Mesodermal cell (in vitro differentiated cells): Measurements from ENCODE around the gene MAP3K5.
A peak's percentile ranks its signal among the peaks of the same experiment; 100 is the strongest.

Experiments
- H3K27ac ChIP-seq: 2 replicates; pipeline ENCODE4 v1.7.0; 2013; ENCODE audit warnings: mild to moderate bottlenecking, low read depth, low read length, moderate library complexity; ENCODE audit not compliant: severe bottlenecking
- H3K36me3 ChIP-seq: 2 replicates; pipeline ENCODE4 v1.7.1; 2013; ENCODE audit warnings: mild to moderate bottlenecking, low read length, moderate library complexity; ENCODE audit not compliant: control insufficient read depth, insufficient read depth
- H3K4me1 ChIP-seq: one replicate; pipeline ENCODE4 v1.7.1; 2013; ENCODE audit warnings: mild to moderate bottlenecking, low read length; ENCODE audit not compliant: insufficient read depth, control insufficient read depth, poor library complexity, severe bottlenecking
- H3K4me3 ChIP-seq: 2 replicates; pipeline ENCODE4 v1.7.0; 2013; ENCODE audit warnings: low read length, control low read depth, mild to moderate bottlenecking; ENCODE audit not compliant: insufficient read depth, poor library complexity, severe bottlenecking; ENCODE audit errors: extremely low read depth
- H3K9me3 ChIP-seq: 2 replicates; pipeline ENCODE4 v1.7.1; 2013; ENCODE audit warnings: mild to moderate bottlenecking, low read length, moderate library complexity; ENCODE audit not compliant: control insufficient read depth
- WGBS, 2 experiments: methylation state at CpG; one replicate each; pipeline ENCODE4 v1.1.5; 2013; ENCODE audit warnings: missing lambda C conversion rate in 2 of 2; ENCODE audit not compliant: insufficient coverage in 2 of 2; 5-methylcytosine and 5-hydroxymethylcytosine counted together

MAP3K5 gene

DNA sequence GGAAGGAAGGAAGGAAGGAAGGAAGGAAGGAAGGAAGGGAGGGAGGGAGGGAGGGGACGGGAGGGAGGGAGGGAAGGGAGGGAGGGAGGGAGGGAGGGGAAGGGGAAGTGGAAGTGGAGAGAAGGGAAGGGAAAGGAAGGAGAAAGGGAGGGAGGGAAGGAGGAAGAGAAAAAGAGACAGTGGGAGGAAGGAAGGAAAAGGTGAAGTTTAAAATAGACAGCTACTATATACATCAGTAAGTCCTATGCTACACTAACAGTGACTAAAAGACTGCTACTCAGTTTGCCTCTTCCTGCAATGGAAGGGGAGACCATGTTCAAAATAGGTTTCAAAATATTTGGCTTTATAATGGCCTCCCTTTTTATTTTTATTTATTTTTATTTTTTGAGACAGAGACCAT, 22.5 kb downstream of the MAP3K5 start:
- Histone ChIP-seq H3K4me1 (no peaks in the 10 kb centered on the region), H3K9me3 (no peaks in the 10 kb centered on the region), H3K27ac (no peak overlapping the region), H3K36me3 (no peaks in the 10 kb centered on the region), H3K4me3 (no peak overlapping the region)
- WGBS, 2 experiments, result no CpG with 5 or more reads among the region's 1 CpG

DNA sequence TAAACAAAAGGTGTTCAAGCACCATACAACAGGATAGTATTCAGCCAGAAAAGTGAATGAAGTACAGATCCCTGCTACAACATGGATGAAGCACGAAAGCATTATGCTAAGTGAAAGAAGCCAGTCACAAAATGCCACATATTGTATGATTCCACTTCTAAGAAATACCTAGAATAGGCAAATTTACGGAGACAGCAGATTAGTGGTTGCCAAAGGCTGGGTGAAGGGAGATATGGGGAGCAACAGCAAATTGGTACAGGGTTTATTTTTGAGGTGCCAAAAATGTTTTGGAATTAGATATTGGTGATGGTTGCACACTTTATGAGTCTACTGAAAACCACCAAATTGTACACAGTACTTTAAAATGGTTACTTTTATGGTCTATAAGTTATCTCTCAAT, 23.2 kb downstream of the MAP3K5 start:
- Histone ChIP-seq H3K4me3 (no peak overlapping the region), H3K9me3 (no peaks in the 10 kb centered on the region), H3K4me1 (no peaks in the 10 kb centered on the region), H3K36me3 (no peaks in the 10 kb centered on the region), H3K27ac (no peak overlapping the region)
- 100% methylated on average over 1 of the region's 2 CpGs; no CpG with 5 or more reads in 1 of the 2 experiments for WGBS, 2 experiments

DNA sequence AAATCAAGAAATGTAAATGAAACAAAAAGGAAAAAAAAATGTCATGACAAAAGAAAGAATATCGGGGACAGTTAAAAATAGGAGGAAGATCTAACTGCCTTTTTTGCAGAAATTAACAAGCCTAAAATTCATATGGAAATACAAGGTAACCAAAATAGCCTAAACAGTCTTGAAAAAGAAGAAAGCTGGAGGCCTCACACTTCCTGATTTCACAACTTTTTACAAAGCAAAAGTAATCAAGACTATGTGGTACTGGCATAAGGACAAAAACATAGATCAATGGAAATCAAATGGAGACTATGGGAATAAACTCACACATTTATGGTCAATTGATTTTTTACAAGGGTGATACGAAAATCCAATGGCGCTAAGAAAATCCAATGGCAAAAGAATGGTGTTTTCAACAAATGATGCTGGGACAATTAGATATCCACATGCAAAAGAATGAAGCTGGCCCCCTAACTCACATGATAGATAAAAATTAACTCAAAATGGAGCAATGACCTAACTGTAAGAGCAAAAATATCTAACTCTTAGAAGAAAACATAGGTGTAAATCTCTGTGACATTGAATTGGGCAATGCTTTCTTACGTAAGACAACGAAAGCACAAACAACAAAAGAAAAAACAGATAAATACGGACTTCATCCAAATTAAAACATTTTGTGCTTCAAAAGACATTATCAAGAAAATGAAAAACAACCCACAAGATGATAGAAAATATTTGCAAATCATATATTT, 24.5 kb downstream of the MAP3K5 start:
- WGBS, 2 experiments, result no CpG with 5 or more reads among the region's 6 CpGs
- Histone ChIP-seq H3K27ac (no peak overlapping the region), H3K9me3 (no peaks in the 10 kb centered on the region), H3K36me3 (no peaks in the 10 kb centered on the region), H3K4me1 (no peaks in the 10 kb centered on the region), H3K4me3 (no peak overlapping the region)

DNA sequence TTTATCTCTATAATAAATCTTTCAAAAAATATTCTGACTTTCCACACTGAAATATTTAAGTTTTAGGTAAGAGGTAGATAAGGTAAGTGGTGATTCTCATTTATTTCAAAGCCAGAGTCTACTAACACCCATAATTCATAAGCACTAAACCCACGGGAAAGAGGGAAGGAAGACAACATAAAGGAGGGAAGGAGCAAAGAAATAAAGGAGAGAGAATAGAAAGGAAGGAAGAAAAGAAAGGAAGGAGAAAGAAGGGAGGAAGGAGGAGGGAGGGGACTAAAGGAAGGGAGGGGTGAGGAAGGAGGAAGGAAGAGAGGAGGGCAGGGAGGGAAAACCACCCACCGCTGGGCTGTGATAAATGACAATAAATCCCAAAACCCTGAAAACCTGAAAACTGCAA, 25.2 kb downstream of the MAP3K5 start:
- no peaks in the 10 kb centered on the region for H3K9me3 ChIP-seq
- peaks cover 3% of the 10 kb centered on the region for H3K4me1 ChIP-seq
- H3K27ac ChIP-seq, result no peak overlapping the region
- H3K36me3 ChIP-seq, result no peaks in the 10 kb centered on the region
- no peak overlapping the region for H3K4me3 ChIP-seq
- WGBS, 2 experiments, result no CpG with 5 or more reads among the region's 2 CpGs

GRCh38 chr6:136766274-136766673, 26.0 kb downstream of the MAP3K5 start:
- 100% methylated on average over 1 of the region's 3 CpGs for WGBS, 2 experiments
- H3K27ac ChIP-seq, result no peak overlapping the region
- H3K36me3 ChIP-seq, result no peaks in the 10 kb centered on the region

GRCh38 chr6:136764517-136764993, 27.7 kb downstream of the MAP3K5 start:
- H3K4me3 ChIP-seq, result no peak overlapping the region
- H3K36me3 ChIP-seq, result no peaks in the 10 kb centered on the region
- no peak overlapping the region for H3K27ac ChIP-seq
- H3K9me3 ChIP-seq, result no peaks in the 10 kb centered on the region
- H3K4me1 ChIP-seq, result peaks cover 14% of the 10 kb centered on the region
- WGBS, 2 experiments, result 100% methylated on average over 1 to 2 of the region's 3 CpGs

More at GRCh38 chr6:136766274-136766673, 26.0 kb downstream of the MAP3K5 start:
- Histone ChIP-seq H3K4me3 (no peak overlapping the region), H3K9me3 (no peaks in the 10 kb centered on the region), H3K4me1 (peaks cover 11% of the 10 kb centered on the region)

DNA sequence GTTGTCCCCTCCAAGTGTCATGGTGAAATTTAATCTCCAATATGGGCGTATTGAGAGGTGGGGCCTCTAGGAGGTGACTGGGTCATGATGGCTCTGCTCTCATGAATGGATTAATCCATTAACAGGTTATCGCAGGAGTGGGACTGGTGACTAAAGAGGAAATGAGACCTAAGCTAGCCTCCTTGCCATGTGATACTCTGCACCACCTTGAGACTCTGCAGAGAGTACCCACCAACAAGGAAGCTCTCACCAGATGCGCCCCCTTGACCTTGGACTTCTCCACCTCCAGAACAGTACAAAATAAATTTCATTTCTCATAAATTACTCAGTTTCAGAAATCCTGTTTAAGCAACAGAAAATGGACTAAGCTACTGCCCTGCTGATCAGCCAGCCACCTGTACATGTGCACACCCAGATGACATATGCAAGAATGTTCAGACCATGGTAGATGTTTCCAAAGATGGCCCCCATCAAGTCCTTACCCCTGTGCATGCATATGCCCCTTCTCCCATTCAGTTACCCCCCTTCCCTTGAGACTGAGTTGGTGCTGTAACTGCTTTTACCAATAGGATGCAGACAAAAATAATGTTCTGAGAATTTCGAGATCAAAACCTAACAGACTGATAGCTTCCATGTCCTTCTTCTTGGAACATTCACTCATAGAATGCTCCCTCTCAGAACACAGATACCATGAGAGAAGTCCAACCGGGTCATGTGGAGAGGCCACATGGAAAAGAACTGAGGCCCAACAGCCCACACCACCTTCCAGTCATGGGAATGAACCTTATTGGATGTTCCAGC, 28.4 kb downstream of the MAP3K5 start:
- no peaks in the 10 kb centered on the region for H3K36me3 ChIP-seq

GRCh38 chr6:136763255-136763654, 29.0 kb downstream of the MAP3K5 start:
- no peaks in the 10 kb centered on the region for H3K36me3 ChIP-seq

More for the DNA sequence above, 28.4 kb downstream of the MAP3K5 start:
- Histone ChIP-seq H3K4me3 (no peak overlapping the region), H3K9me3 (no peaks in the 10 kb centered on the region), H3K27ac (no peak overlapping the region), H3K4me1 (peaks cover 14% of the 10 kb centered on the region)
- WGBS, 2 experiments, result 82 to 100% methylated on average over 4 of the region's 5 CpGs

DNA sequence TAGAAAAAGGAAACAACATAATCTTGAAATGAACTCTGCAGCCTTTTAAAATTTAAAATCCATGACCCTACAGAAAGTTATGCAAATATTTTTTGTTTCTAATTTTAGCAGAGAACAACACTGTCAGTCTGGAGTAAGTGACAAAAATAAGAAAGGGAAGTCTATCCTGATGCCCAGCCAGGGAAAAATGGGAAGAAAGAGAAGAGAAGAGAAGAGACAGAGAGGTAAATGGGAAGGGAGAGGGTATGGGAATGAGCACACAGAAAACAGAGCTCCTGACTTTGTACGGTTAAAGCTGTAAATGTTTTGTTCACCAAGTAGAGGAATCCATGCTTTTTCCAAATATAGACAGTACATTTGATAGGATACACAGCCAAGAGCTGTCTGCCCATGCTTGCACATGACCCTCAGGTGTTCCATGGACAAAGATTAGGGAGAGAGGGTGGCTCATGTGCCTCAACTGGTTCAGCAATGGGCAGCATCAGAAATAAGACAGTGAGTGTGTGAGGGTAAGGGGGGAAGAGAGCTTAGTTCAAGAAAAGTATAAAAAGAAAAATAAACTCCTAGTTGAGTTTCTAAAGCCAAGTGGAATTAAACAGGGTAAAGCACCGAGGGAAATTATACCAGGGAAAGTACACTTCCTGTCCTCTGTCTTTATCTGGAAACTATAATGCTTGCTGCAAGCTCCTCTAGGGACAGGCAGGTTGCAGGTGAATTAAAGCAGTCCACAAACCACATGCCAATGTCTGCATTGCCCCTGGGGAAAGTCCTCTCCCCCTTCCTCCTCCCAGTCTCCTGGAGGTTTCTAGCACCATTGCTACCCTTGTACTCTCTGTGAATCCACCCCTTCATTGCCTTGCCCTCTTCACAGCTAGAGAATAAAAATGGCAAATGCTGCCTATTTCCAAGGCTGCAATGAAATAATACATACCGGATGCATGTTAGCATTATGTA, 30.0 kb downstream of the MAP3K5 start:
- no peak overlapping the region for H3K4me3 ChIP-seq
- no peaks in the 10 kb centered on the region for H3K9me3 ChIP-seq
- 100% methylated on average over 1 to 2 of the region's 3 CpGs for WGBS, 2 experiments
- peak overlapping the region; percentile 26 for H3K27ac ChIP-seq
- peaks cover 14% of the 10 kb centered on the region for H3K4me1 ChIP-seq
- H3K36me3 ChIP-seq, result no peaks in the 10 kb centered on the region

More at GRCh38 chr6:136763255-136763654, 29.0 kb downstream of the MAP3K5 start:
- Histone ChIP-seq H3K9me3 (no peaks in the 10 kb centered on the region), H3K4me3 (no peak overlapping the region), H3K4me1 (peaks cover 14% of the 10 kb centered on the region), H3K27ac (no peak overlapping the region)
- 100% methylated on average over 1 of the region's 1 CpG; no CpG with 5 or more reads in 1 of the 2 experiments for WGBS, 2 experiments

DNA sequence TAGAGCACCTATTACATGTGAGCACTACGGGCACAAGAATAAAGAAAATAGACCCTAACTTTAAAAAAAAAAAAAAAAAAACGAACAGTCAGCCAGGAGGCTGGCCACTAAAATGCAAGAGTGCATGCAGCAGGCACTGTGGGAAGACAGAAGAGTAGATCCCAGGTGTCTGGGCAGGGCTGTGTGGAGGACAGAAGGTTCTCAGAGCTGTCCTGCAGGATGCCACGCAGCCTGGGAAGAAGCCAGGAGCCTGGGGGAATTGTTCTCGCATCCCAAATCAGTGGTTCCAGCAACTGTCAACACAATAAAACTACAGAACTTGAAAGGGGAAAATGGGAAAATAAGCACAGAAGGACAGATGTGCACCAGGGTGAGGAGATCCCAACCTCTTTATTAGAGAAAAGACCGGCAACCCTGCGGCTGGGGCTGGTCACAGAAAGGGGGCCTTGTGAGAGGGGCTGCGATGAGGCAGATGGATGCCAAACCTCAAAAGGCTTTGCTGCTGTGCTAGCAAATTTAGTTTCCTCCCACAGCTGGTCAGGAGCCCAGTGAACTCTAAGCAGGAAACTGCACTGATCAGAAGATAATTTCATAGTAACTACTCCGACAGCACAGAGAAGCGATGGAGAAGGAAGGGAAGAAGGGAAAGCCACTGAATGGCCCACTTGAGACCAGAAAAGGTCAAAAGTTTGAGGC, 30.9 kb downstream of the MAP3K5 start:
- Histone ChIP-seq H3K4me1 (peaks cover 14% of the 10 kb centered on the region), H3K4me3 (no peak overlapping the region), H3K9me3 (no peaks in the 10 kb centered on the region), H3K36me3 (no peaks in the 10 kb centered on the region), H3K27ac (peak overlapping the region; percentile 17)
- 81 to 89% methylated on average over 3 of the region's 9 CpGs for WGBS, 2 experiments
